Fibroblast of the aortic adventitia (primary cell): ENCODE results near the gene PUDP. TPM values are rescaled to one million over a fixed set of nuclear protein-coding genes. Genes with fewer than 3 reads are reported as not detected.
"Not testable (repeated sequence)": the region's sequence is repeated elsewhere in the genome, so short reads cannot be mapped to it uniquely, and the experiment has no call there.

Experiments
- DNase-seq: peaks from one replicate; pipeline ENCODE4 v3.0.0-alpha.2; 2010; ENCODE audit warnings: low read depth
- H3K4me3 ChIP-seq: 2 replicates; pipeline ENCODE4 v1.5.1; 2011; ENCODE audit warnings: low read depth, mild to moderate bottlenecking, control low read depth, low read length, moderate library complexity
- CTCF ChIP-seq: IDR thresholded peaks from 2 replicates; pipeline ENCODE4 v1.5.1; 2011; ENCODE audit warnings: mild to moderate bottlenecking, low read length, control low read depth, inconsistent platforms; ENCODE audit not compliant: insufficient read depth
- total RNA-seq: library from RNA; depleted of rRNA; stranded (reverse); fragments of >200 nt; gene quantifications from 2 replicates; pipeline ENCODE4 v1.2.3, GENCODE V29; 2012; ENCODE audit warnings: low replicate concordance

PUDP gene
- total RNA-seq, 1 donor = 12.4 TPM

GRCh38 chrX:7184816-7185215 is 36.9 kb upstream of the PUDP start:
- H3K4me3 ChIP-seq = no peak overlapping the region
- no peak for TF ChIP-seq CTCF
- DNase-seq = no peak

- no peak for TF ChIP-seq CTCF
- no peak overlapping the region for H3K4me3 ChIP-seq
- DNase-seq = no peak
Observed at GRCh38 chrX:7179446-7179845, 31.5 kb upstream of the PUDP start.

GRCh38 chrX:7178859-7179258 is 30.9 kb upstream of the PUDP start:
- H3K4me3 ChIP-seq, DNase-seq: not testable (repeated sequence)

GRCh38 chrX:7170898-7171297 is 22.9 kb upstream of the PUDP start:
- no peak for DNase-seq
- peak; percentile 9 for TF ChIP-seq CTCF
- H3K4me3 ChIP-seq = no peak overlapping the region

- DNase-seq = no peak
- no peak overlapping the region for H3K4me3 ChIP-seq
- no peak for TF ChIP-seq CTCF
Observed at GRCh38 chrX:7169627-7170026, 21.7 kb upstream of the PUDP start.

DNA sequence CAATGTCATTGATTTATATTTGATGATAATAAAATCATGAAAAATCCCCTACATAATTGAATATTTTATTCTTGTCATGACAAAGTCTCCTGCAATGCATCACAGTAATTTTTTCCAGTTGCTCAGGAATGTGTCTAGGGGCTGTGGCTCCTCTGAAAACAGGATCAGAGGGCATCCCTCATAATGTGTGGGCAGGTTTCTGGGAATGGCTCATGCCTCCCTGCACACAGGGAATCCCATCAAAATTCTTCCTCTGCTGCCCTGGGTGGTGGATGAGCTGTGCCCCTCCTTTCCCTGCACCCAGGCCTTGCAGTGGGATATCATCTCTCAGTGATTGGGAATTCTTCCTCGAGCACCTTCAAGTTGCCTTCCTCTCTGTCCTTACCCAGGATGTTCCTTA is 20.4 kb upstream of the PUDP start:
- TF ChIP-seq CTCF = no peak
- no peak overlapping the region for H3K4me3 ChIP-seq
- no peak for DNase-seq

DNA sequence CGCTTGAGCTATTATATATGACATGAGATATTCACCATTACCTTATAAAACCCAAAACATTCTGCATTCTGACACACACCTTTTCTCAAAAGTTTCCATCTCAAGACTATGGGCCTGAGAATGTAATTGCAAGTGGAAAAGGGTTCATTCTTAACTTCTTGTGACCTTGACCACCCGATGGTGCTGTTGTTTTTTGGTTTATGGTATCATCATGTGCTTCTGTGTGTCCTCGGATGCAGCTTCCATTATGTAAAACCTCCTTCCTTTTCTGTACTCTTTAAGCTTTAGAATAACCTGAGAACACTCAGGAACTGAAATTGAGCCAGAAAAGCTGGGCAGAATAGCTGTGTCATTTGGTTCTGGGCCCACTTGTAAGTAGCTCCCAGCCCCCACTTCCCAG is 16.2 kb upstream of the PUDP start:
- DNase-seq = no peak
- no peak for TF ChIP-seq CTCF
- no peak overlapping the region for H3K4me3 ChIP-seq

DNA sequence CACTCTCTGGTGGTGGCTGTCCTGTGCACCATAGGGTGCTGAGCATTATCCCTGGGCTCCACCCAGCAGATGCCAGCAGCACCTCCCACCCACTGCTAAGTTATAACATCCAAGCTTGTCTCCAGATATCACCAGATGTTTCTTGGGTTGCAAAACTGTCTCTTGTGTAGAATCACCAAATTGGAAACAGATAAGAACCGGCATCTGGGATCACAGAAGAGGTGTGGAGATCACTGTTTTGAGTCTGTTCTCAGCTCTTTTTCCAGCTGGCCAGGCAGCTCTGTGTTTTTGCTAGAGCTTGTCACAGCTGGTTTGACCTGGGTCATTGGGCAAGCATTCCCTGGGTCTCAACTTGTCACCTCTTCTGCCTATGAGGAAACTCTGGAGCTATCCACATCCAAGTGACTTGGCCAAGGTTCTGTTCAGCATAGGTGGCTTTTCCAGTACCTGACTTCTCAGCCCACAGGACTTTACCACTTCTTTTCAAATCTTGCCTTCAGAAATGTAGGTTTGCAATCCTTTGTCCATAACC is 15.3 kb upstream of the PUDP start:
- H3K4me3 ChIP-seq = no peak overlapping the region
- no peak for DNase-seq
- no peak for TF ChIP-seq CTCF
